ENCODE measurements around the gene MRPS27.

MRPS27 gene

DNA sequence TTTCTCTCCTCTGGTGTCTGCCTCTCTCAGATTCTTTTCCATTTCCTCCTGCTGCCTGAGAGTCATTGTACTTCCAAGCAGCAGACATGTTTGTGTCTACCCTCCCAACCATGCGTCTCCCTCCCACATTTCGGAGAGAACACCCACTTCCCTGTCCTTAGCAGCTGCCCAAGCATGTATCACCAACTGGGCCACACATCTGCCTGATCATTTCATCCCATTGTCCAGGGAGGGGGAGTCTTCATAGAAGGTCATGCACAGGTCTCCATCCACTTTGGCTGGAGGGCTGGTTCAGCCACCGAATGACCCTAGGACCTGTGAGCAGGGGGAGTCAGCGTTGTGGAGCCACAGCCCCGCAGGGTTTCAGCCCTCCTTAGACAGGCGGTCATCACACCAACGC, 137.4 kb downstream of the MRPS27 start:
- H3K4me1 Mint-ChIP-seq, result peaks cover 34% of the 10 kb centered on the region
- H3K27me3 Mint-ChIP-seq (ENCODE audit: low read depth), result no peaks in the 10 kb centered on the region
- TF ChIP-seq, protein P1, sequence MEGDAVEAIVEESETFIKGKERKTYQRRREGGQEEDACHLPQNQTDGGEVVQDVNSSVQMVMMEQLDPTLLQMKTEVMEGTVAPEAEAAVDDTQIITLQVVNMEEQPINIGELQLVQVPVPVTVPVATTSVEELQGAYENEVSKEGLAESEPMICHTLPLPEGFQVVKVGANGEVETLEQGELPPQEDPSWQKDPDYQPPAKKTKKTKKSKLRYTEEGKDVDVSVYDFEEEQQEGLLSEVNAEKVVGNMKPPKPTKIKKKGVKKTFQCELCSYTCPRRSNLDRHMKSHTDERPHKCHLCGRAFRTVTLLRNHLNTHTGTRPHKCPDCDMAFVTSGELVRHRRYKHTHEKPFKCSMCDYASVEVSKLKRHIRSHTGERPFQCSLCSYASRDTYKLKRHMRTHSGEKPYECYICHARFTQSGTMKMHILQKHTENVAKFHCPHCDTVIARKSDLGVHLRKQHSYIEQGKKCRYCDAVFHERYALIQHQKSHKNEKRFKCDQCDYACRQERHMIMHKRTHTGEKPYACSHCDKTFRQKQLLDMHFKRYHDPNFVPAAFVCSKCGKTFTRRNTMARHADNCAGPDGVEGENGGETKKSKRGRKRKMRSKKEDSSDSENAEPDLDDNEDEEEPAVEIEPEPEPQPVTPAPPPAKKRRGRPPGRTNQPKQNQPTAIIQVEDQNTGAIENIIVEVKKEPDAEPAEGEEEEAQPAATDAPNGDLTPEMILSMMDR (IDR thresholded peaks at IDR 0.05; ENCODE audit: unreplicated experiment in 3 of 3), result no peak
- peaks cover 36% of the 10 kb centered on the region for H3K36me3 Mint-ChIP-seq (ENCODE audit: low read depth)
- peak overlapping the region in 1 of 3 experiments; percentile 17 for H3K27ac Mint-ChIP-seq
- no peak overlapping the region for H3K4me3 Mint-ChIP-seq
- no peaks in the 10 kb centered on the region for H3K9me3 Mint-ChIP-seq

DNA sequence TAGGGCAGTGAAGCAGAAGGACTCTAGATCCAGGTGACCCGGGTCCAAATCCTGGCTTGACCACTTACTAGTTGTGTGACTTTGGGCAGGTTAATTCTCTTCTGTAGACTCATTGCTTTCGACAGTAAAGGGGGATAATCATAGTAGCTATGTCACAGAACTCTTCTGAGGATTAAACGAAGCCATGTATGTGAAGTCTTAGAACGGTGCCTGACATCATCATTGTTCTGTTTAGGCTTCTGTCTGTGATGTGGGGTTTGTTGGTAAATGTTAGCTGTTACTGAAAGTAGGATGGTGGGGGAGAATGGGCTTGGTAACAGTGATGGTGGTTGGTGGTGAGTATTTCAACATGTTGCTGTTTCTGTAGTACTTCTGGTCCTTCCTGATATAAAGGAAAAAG, 139.1 kb downstream of the MRPS27 start:
- Mint-ChIP-seq H3K4me3 (no peak overlapping the region), H3K36me3 (ENCODE audit: low read depth) (peaks cover 20% of the 10 kb centered on the region), H3K27ac (no peak overlapping the region), H3K4me1 (peaks cover 24% of the 10 kb centered on the region), H3K27me3 (ENCODE audit: low read depth) (no peaks in the 10 kb centered on the region), H3K9me3 (no peaks in the 10 kb centered on the region)
- TF ChIP-seq, protein P1 (IDR thresholded peaks at IDR 0.05; ENCODE audit: unreplicated experiment in 3 of 3), result no peak

DNA sequence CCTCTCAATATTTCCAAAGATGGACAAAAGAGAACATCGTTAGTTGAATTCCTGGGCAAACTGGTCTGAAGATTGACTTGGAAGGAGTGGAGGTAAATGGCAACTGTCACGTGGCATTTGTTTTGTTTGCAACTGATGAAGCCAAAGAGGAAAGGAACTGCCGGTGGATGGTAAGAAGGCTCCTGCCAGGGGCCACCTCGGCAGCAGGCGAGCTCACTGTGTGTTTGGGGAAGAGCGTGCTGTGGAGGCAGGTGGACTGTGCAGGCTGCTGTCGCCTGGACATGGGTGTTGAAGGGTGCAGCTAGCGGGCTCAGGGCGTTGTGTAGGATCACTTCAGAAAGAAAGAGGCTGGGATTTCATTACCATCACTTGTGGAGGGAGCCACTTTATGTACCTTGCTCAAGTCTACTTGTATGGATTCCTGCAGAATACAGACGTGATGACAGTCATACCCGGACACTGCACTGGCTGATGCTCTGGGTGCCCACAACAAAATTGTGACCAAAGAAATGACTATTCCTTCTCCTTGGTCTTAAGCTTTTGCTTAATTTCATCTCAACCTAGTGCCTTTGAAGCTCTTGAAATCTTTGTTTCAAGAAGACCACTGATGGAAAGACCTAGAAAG, 140.1 kb downstream of the MRPS27 start:
- no peaks in the 10 kb centered on the region for H3K9me3 Mint-ChIP-seq
- no peak overlapping the region for H3K27ac Mint-ChIP-seq
- H3K36me3 Mint-ChIP-seq (ENCODE audit: low read depth), result peaks cover 11% of the 10 kb centered on the region
- H3K4me3 Mint-ChIP-seq, result no peak overlapping the region
- H3K4me1 Mint-ChIP-seq, result peaks cover 14% of the 10 kb centered on the region
- TF ChIP-seq, protein P1 (IDR thresholded peaks at IDR 0.05; ENCODE audit: unreplicated experiment in 3 of 3), result no peak
- no peaks in the 10 kb centered on the region for H3K27me3 Mint-ChIP-seq (ENCODE audit: low read depth)

DNA sequence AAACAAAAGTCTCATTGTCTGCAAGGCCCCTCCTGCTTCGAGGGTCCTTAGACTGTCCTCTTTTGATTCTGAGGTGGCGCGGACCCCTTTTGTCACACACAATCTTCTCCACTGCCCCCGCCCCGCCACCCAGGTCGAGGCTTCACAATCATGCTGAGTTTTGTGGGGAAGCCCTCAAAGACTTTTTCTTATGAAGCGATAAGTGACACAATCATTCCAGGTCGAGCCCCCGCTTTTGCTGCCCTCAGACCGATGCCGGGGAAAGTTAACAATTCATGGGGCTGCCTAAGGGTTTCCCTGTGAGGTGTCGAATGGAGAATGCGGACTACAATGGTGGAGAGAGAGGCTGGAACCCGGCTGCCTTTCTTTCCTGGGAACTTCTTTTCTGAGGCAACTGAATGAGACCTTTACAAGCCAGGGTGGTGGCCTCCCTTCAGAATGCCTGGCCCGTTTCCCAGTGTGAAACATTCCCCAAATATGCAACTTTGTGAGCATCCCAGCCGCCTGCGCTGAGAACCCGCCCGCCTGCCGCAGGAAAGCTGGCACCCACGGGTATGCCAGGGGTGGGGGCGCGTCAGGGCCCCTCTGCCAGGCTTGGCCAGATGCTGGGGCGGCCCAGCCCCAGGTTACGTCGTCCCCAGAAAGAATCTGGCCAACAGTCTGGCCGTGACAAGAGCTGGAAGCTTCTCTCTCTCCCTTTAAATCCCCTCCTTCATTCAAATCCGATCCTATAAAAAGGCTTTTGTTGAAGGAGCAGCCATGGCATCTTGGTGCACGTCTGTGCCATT, 140.8 kb downstream of the MRPS27 start:
- peaks cover 11% of the 10 kb centered on the region for H3K4me1 Mint-ChIP-seq
- TF ChIP-seq, protein P1 (IDR thresholded peaks at IDR 0.05; ENCODE audit: unreplicated experiment in 3 of 3), result no peak
- H3K4me3 Mint-ChIP-seq, result no peak overlapping the region
- H3K27ac Mint-ChIP-seq, result peak overlapping the region in 1 of 3 experiments; percentile 21
- peaks cover 5% of the 10 kb centered on the region for H3K36me3 Mint-ChIP-seq (ENCODE audit: low read depth)
- no peaks in the 10 kb centered on the region for H3K27me3 Mint-ChIP-seq (ENCODE audit: low read depth)
- H3K9me3 Mint-ChIP-seq, result no peaks in the 10 kb centered on the region

DNA sequence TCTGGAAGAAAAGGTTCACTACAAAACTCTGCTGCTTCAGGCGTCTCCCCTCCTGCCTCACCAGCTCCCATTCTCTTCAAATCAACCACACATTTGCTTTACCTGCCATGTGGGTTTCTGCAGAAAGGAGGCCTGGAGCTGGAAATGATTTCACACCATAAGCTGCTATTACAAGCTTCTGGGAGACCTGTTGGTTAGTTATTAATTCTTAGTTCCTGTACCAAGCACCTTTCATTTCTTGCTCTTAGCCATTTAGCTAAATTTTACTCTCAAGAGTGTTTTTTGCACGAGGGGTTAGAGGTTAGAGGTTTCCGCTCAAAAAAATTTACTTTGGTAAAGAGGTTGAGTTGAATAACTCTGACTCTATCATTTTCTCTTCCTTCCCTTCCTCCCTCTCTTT, 142.5 kb downstream of the MRPS27 start:
- no peaks in the 10 kb centered on the region for H3K9me3 Mint-ChIP-seq
- no peaks in the 10 kb centered on the region for H3K36me3 Mint-ChIP-seq (ENCODE audit: low read depth)
- H3K4me1 Mint-ChIP-seq, result peaks cover 9% of the 10 kb centered on the region
- H3K27me3 Mint-ChIP-seq (ENCODE audit: low read depth), result no peaks in the 10 kb centered on the region
- H3K4me3 Mint-ChIP-seq, result no peak overlapping the region
- TF ChIP-seq, protein P1 (IDR thresholded peaks at IDR 0.05; ENCODE audit: unreplicated experiment in 3 of 3), result no peak
- no peak overlapping the region for H3K27ac Mint-ChIP-seq
